ENCODE data around the gene KRTAP10-12.
"Not testable (repeated sequence)": the region's sequence is repeated elsewhere in the genome, so short reads cannot be mapped to it uniquely, and the experiment has no call there.

Gene KRTAP10-12

DNA sequence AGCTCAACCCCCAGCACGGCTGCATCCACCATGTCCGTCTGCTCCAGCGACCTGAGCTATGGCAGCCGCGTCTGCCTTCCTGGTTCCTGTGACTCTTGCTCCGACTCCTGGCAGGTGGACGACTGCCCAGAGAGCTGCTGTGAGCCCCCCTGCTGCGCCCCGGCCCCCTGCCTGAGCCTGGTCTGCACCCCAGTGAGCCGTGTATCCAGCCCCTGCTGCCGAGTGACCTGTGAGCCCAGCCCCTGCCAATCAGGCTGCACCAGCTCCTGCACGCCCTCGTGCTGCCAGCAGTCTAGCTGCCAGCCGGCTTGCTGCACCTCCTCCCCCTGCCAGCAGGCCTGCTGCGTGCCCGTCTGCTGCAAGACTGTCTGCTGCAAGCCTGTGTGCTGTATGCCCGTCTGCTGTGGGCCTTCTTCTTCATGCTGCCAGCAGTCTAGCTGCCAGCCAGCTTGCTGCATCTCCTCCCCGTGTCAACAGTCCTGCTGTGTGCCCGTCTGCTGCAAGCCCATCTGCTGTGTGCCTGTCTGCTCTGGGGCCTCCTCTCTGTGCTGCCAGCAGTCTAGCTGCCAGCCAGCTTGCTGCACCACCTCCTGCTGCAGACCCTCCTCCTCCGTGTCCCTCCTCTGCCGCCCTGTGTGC, at the start of gene KRTAP10-12:
Gene KRTAP10-12 (plus strand): TSS at position 1 of the 639 bp plus-strand sequence. CDS start 30 bp downstream, at position 31.
- H3K4me3 ChIP-seq (ENCODE audit: control insufficient read depth, low read depth, low read length); DNase-seq (ENCODE audit: low read depth): not testable (repeated sequence)

DNA sequence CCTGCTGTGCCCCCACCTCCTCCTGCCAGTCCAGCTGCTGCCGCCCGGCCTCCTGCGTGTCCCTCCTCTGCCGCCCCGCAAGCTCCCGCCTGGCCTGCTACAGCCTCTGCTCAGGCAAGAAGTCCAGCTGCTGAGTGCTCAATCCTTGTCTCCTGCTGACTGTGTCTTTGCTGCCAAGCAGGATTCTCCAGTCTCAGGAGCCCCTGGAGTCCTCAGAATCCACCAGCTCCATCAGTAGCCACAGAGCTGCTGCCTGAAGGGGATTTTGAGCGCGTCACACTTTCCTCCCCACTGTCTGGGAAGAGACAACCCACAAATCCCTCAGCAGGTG, 49.8 kb upstream of the KRTAP10-12 start:
- no peak overlapping the region for H3K4me3 ChIP-seq (ENCODE audit: control insufficient read depth, low read depth, low read length)
- DNase-seq (ENCODE audit: low read depth), result no peak
- TF ChIP-seq, protein P1, sequence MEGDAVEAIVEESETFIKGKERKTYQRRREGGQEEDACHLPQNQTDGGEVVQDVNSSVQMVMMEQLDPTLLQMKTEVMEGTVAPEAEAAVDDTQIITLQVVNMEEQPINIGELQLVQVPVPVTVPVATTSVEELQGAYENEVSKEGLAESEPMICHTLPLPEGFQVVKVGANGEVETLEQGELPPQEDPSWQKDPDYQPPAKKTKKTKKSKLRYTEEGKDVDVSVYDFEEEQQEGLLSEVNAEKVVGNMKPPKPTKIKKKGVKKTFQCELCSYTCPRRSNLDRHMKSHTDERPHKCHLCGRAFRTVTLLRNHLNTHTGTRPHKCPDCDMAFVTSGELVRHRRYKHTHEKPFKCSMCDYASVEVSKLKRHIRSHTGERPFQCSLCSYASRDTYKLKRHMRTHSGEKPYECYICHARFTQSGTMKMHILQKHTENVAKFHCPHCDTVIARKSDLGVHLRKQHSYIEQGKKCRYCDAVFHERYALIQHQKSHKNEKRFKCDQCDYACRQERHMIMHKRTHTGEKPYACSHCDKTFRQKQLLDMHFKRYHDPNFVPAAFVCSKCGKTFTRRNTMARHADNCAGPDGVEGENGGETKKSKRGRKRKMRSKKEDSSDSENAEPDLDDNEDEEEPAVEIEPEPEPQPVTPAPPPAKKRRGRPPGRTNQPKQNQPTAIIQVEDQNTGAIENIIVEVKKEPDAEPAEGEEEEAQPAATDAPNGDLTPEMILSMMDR (conservative IDR thresholded peaks at IDR 0.05; ENCODE audit: control insufficient read depth, insufficient read depth, low read depth, low read length), result no peak

DNA sequence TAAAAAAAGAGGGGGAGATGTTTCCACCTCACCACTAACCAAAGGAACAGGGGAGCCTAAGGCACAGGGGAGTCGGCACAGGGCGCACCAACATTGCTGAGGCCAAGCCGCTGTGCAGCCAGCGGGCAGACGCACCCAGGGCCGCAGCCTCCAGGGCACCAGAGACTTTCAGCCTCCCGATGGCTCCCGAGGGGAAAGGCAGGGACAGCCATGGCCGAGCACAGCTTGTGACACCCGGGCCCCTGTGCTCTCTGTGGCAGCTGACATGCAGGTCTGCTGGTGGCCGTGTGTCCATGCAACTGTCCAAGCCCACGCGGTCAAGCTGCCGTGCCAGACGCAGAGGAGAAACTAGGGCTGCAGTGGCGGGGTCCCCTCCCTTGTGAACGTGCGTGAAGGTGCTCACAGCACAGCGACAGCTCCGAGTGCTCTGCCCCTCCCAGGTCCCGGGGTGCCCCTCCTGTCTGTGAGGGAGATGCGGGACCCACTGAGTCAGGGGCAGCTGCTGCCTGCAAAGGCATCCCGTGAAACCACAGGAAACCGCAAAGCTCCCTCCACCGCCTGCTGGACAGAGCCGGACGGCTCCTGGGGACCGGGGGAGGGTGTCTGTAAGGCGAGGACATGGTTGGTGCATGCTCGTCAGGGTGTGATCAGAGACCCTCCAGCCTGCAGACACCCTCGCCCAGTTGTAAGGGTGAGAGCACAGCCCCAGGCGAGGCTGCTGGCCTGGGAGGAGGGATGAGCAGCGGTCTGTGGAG, 48.2 kb upstream of the KRTAP10-12 start:
- TF ChIP-seq, protein P1 (conservative IDR thresholded peaks at IDR 0.05; ENCODE audit: control insufficient read depth, insufficient read depth, low read depth, low read length), result no peak
- H3K4me3 ChIP-seq (ENCODE audit: control insufficient read depth, low read depth, low read length), result no peak overlapping the region
- no peak for DNase-seq (ENCODE audit: low read depth)

GRCh38 chr21:44649521-44650100, 47.4 kb upstream of the KRTAP10-12 start:
- no peak overlapping the region for H3K4me3 ChIP-seq (ENCODE audit: control insufficient read depth, low read depth, low read length)
- DNase-seq (ENCODE audit: low read depth), result no peak
- TF ChIP-seq, protein P1 (conservative IDR thresholded peaks at IDR 0.05; ENCODE audit: control insufficient read depth, insufficient read depth, low read depth, low read length), result no peak

DNA sequence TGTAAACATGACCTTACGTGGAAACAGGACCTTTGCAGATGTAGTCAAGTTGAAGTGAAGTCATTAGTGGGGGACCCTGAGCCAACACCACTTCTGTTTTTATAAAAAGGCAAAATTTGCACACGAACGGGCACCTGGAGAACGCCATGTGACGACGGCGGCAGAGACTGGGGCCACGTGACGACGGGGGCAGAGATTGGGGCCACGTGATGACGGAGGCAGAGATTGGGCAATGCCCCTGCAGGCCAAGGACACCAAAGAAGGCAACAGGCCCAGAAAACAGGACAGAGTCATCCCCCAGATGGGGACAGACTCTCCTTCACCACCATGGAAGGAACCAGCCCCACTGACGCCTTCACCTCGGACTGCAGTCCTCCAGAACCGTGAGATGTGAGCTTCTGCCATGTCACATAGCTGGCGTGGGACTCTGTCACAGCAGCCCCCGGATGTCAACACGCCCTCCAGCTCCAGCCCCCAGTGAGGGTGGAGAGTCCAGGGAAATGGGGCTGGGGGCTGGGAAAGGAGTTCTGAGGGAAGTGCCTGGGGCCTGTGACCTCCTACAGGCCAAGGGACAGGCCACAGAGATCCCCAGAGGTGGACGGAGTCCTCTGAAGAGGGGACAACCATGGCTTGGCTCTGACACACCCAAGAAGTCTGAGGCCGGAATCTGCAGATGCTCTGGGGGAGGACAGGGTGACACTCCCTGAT, 46.6 kb upstream of the KRTAP10-12 start:
- H3K4me3 ChIP-seq (ENCODE audit: control insufficient read depth, low read depth, low read length), result no peak overlapping the region
- TF ChIP-seq, protein P1 (conservative IDR thresholded peaks at IDR 0.05; ENCODE audit: control insufficient read depth, insufficient read depth, low read depth, low read length), result no peak
- no peak for DNase-seq (ENCODE audit: low read depth)

DNA sequence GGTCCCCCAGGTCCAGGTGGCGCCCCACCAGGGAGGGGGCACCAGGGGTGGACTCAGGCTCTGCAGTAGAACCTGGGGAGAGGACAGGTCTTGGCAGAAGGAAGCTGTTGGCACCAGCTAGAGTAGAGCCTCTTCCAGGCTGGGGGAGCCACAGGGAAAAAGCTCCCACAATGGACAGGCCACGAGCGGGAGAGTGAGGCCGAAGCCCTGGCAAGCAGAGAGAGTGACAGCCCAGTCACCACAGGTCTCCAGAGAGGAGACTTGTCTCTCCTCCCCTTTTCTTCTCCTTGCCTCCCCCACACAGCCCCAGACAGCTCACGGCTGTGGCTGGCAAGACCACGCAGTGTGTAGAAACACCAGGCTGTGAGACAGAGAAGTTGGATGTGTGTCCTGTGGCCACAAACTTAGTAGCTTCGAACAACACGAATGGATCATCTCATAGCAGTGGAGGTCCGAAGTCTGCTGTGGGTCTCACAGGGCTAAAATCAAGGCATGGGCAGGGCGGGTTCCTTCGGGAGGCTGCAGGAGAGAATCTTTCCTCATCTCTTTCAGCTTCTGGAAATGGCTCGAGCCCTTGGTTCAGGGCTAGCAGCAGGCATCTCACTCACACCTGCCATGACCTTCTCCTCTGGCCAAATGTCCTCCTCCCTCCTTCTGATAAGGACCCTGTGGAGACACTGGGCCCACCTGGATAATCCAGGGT, 45.8 kb upstream of the KRTAP10-12 start:
- TF ChIP-seq, protein P1 (conservative IDR thresholded peaks at IDR 0.05; ENCODE audit: control insufficient read depth, insufficient read depth, low read depth, low read length), result no peak
- H3K4me3 ChIP-seq (ENCODE audit: control insufficient read depth, low read depth, low read length), result no peak overlapping the region
- no peak for DNase-seq (ENCODE audit: low read depth)
